ENCODE measurements around the gene MDN1.
"Not testable (repeated sequence)": the region's sequence is repeated elsewhere in the genome, so short reads cannot be mapped to it uniquely, and the experiment has no call there.

MDN1 gene

DNA sequence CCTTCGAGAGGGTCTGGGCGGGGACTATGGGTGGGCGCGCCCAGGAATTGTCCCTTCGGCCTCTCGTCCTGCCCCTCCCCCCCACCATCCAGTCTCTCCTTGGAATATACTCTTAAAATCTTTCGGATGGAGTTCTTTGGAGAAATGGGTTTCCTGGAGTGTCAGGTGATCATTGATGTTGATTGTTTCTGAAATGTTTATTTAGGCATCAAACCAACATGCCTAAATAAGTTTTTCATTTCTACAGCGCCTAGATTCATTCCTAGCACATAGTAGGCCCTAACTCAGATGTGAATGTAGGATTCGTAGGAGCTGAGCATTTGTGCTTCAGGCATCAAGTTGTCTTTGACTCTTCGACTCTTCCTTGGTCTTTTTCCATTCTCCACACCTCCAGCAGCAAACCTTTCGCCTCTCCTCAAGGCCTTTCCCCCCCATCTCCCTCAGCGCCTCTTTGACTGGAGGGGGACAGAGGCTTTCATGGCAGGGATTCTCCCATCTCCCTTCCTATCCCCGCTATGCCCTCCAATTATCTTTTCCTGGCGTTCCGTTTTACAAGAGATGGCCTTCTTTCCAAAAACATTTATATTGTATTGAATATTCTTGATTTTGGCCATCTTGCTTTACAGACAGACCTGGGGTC, 10.7 kb upstream of the MDN1 start:
- H3K4me3 ChIP-seq (ENCODE audit: low read depth, low read length), result peak overlapping the region; percentile 86
- TF ChIP-seq, protein P1, sequence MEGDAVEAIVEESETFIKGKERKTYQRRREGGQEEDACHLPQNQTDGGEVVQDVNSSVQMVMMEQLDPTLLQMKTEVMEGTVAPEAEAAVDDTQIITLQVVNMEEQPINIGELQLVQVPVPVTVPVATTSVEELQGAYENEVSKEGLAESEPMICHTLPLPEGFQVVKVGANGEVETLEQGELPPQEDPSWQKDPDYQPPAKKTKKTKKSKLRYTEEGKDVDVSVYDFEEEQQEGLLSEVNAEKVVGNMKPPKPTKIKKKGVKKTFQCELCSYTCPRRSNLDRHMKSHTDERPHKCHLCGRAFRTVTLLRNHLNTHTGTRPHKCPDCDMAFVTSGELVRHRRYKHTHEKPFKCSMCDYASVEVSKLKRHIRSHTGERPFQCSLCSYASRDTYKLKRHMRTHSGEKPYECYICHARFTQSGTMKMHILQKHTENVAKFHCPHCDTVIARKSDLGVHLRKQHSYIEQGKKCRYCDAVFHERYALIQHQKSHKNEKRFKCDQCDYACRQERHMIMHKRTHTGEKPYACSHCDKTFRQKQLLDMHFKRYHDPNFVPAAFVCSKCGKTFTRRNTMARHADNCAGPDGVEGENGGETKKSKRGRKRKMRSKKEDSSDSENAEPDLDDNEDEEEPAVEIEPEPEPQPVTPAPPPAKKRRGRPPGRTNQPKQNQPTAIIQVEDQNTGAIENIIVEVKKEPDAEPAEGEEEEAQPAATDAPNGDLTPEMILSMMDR (IDR thresholded peaks at IDR 0.05; ENCODE audit: borderline replicate concordance, insufficient read depth, low read depth, low read length), result no peak

DNA sequence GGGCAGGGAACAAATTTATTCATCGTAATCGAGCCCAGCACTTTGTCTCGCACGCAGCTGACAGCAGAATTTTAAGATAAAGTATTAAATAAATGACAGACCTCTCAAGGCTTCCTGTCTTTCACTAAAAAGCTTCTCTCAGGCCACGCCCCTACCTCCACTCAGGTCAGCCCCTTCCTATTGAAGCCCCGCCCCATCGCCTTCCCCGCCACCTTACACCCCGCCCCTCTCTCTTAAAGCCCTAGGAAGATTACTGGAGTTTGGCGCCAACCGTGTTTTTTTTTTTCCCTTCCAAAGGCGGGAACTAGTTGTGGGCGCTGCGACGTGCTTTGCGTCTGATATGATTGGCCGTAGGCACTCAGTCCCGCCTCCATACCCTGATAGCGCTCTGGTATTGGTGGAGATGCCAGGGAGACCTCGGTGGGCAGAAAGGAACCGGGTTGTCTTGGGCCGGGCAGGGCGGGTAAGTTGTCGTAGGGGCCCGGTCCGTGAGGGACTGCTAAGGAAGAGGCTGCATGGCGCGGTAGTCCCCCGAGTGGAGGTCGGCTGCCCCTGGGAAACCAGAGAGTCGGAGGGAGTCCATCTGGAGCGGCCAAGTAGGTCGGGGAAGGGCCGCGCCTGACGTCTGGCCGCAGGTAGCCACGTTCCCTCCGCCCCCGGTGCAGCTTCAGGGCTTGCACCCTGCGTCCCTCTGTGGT, 10.0 kb upstream of the MDN1 start, which contains the start of gene CASP8AP2:
CASP8AP2 (plus strand) TSS at position 409 of the 698 bp plus-strand sequence.
- TF ChIP-seq, protein P1 (IDR thresholded peaks at IDR 0.05; ENCODE audit: borderline replicate concordance, insufficient read depth, low read depth, low read length), result no peak
- peak within 1 kb of the TSS; percentile 86 for H3K4me3 ChIP-seq (ENCODE audit: low read depth, low read length)

DNA sequence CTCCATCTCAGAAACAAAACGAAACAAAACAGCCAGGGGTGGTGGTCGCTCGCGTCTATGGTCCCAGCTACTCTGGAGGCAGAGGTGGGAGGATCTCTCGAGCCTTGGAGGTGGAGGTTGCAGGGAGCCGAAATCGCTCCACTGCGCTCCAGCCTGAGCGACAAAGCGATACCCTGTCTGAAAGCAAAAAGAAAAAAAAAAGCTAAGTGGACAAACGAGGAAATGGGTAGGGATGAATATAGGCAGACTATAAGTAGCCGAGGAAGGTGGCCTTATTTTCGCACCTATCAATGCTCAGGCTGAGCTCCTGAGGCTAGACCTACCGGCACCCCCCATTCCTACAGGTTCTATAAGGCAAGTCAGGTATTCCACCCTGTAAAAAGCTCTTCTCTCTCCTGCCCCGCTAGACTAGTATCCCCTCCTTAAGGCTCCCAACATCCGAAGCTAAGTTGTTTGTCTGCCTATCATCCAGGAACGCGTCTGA, 9.4 kb upstream of the MDN1 start:
- TF ChIP-seq, protein P1 (IDR thresholded peaks at IDR 0.05; ENCODE audit: borderline replicate concordance, insufficient read depth, low read depth, low read length), result no peak
- H3K4me3 ChIP-seq (ENCODE audit: low read depth, low read length), result peak overlapping the region; percentile 65

DNA sequence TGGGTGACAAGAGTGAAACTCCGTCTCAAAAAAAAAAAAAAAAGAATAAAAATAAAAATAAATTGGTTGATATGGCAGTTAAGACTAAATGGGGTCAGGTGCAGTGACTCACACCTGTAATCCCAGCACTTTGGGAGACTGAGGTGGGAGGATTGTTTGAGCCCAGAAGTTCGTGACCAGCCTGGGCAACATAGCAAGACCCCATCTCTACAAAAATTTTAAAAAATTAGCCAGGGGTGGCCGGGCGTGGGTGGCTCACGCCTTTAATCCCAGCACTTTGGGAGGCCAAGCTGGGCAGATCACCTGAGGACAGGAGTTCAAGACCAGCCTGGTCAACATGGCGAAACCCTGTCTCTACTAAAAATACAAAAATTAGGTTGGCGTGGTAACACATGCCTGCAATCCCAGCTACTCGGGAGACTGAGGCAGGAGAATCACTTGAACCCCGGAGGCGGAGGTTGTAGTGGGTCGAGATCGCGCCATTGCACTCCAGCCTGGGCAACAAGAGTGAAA, 8.9 kb upstream of the MDN1 start:
- H3K4me3 ChIP-seq (ENCODE audit: low read depth, low read length), result peak overlapping the region; percentile 65

DNA sequence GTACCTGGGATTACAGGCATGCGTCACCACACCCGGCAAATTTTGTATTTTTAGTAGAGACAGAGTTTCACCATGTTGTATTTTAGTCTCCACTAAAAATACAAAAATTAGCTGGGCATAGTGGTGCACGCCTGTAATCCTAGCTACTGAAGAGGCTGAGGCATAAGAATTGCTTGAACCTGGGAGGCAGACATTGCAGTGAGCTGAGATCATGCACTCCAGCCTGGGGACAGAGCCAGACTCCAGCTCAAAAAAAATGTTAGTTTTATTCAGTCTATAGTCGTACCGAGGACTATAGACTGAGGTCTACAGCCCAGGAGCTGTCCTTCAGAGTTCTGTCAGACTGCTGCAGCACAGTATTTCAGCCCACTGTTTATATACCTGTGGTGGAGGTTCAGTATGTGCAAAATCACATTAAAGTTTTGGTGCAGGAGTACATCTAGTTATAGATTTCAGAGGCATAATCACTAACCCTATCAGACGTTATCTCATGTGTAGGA, 6.5 kb upstream of the MDN1 start:
- H3K4me3 ChIP-seq (ENCODE audit: low read depth, low read length), result no peak overlapping the region
- TF ChIP-seq, protein P1 (IDR thresholded peaks at IDR 0.05; ENCODE audit: borderline replicate concordance, insufficient read depth, low read depth, low read length), result no peak

DNA sequence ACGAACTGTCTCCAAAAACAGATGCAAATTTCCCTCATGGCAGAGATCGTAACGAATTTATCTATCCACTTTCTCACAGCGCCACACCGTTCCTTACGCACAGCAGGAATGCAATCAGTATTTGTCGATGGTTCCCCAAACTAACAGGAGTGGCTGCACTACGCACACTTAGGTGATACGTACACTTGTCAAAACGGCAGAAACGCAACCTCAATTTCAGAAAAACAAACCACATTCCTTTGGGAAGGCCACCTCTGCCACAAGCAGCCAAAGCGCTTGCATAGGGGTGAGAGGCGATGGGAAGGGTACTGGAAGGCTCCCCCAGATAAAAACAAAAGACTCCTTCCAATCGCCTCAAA, 638 bp downstream of the MDN1 start:
- TF ChIP-seq, protein P1 (IDR thresholded peaks at IDR 0.05; ENCODE audit: borderline replicate concordance, insufficient read depth, low read depth, low read length), result no peak
- peak overlapping the region; percentile 89 for H3K4me3 ChIP-seq (ENCODE audit: low read depth, low read length)

DNA sequence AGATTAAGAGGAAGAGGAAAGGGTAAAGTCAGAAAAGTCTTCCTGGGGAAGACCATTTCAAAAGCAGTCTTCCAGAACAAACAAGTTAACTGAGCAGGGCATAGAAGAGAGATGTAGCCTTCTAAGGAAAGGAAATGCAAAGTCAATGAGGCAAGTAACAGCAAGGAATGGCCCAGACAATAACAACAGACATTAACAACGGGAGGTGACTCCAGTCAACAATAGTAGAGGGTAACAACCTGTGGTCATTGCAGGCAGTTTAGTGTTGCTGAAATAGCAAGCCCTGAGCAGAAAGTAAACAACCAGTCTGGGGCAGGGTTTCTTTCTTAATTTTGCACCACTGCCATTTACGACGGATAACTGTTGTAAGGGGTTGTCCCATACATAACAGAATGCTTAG, 2.1 kb downstream of the MDN1 start:
- no peak overlapping the region for H3K4me3 ChIP-seq (ENCODE audit: low read depth, low read length)
- TF ChIP-seq, protein P1 (IDR thresholded peaks at IDR 0.05; ENCODE audit: borderline replicate concordance, insufficient read depth, low read depth, low read length), result no peak

DNA sequence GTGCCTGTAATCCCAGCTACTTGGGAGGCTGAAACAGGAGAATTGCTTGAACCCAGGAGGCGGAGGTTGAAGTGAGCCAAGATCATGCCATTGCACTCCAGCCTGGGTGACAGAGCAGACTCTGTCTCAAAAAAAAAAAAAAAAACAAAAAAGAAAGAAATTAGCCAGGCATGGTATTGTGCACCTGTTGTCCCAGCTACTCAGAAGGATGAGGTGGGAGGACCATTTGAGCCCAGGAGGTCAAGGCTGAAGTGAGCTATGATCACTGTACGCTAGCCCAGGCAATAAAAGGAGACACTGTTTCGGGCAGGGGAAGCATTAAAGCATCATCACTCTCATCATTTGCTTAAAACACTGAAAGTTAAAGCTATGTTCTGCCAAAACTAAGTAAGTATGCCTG, 6.2 kb downstream of the MDN1 start:
- H3K4me3 ChIP-seq (ENCODE audit: low read depth, low read length), result not testable (repeated sequence)
